ENCODE data around the gene AUNIP. TPM values are rescaled to one million over a fixed set of nuclear protein-coding genes. Genes with fewer than 3 reads are reported as not detected.
A peak's percentile ranks its signal among the peaks of the same experiment; 100 is the strongest.

AUNIP gene
- total and polyA plus RNA-seq, 7 donors = 0.05 to 0.47 (median 0.13) TPM; not detected in 2

- WGBS, 3 donors = 66 to 75% (median 68%) methylated on average over 9 of the region's 9 CpGs
- no peak overlapping the region for H3K4me3 ChIP-seq
- no peaks in the 10 kb centered on the region for H3K27me3 ChIP-seq (ENCODE audit: insufficient read depth in 3 of 3, low read length in 2 of 3)
- no peak for TF ChIP-seq CTCF (IDR thresholded peaks at IDR 0.05)
- ATAC-seq (no peak), DNase-seq (peak in 1 of 2 donors; percentile 19)
- H3K9me3 ChIP-seq = no peaks in the 10 kb centered on the region
- H3K4me1 ChIP-seq = peaks cover 17% of the 10 kb centered on the region
- no peaks in the 10 kb centered on the region for H3K36me3 ChIP-seq (ENCODE audit: insufficient read depth in 1 of 2, low read depth in 1 of 2)
- intact Hi-C loops (cut with DNase I) = no loop called here
- H3K27ac ChIP-seq = no peak overlapping the region
Observed at GRCh38 chr1:25871704-25872494, 12.6 kb upstream of the AUNIP start.

- intact Hi-C loops (cut with DNase I) = no loop called here
- Histone ChIP-seq H3K9me3 (no peaks in the 10 kb centered on the region), H3K36me3 (ENCODE audit: insufficient read depth in 1 of 2, low read depth in 1 of 2) (no peaks in the 10 kb centered on the region), H3K4me1 (peaks cover 17% of the 10 kb centered on the region), H3K4me3 (no peak overlapping the region), H3K27ac (no peak overlapping the region), H3K27me3 (ENCODE audit: insufficient read depth in 3 of 3, low read length in 2 of 3) (no peaks in the 10 kb centered on the region)
- no peak for TF ChIP-seq CTCF (IDR thresholded peaks at IDR 0.05)
- 33 to 47% (median 34%) methylated on average over 5 of the region's 5 CpGs for WGBS, 3 donors
- DNase-seq = peak in 1 of 2 donors; percentile 19
- ATAC-seq = no peak
Observed at GRCh38 chr1:25871086-25871703, 11.9 kb upstream of the AUNIP start.

GRCh38 chr1:25870614-25871013 is 11.4 kb upstream of the AUNIP start:
- no peaks in the 10 kb centered on the region for H3K9me3 ChIP-seq
- no peak overlapping the region for H3K27ac ChIP-seq
- ATAC-seq = no peak
- no peak overlapping the region for H3K4me3 ChIP-seq
- H3K27me3 ChIP-seq (ENCODE audit: insufficient read depth in 3 of 3, low read length in 2 of 3) = no peaks in the 10 kb centered on the region
- no peak for DNase-seq
- H3K36me3 ChIP-seq (ENCODE audit: insufficient read depth in 1 of 2, low read depth in 1 of 2) = no peaks in the 10 kb centered on the region
- H3K4me1 ChIP-seq = peaks cover 13% of the 10 kb centered on the region
- intact Hi-C loops (cut with DNase I) = no loop called here
- TF ChIP-seq CTCF (IDR thresholded peaks at IDR 0.05) = no peak
- 85 to 88% (median 88%) methylated on average over 1 of the region's 1 CpG for WGBS, 3 donors

GRCh38 chr1:25869909-25870606 is 10.8 kb upstream of the AUNIP start:
- no peaks in the 10 kb centered on the region for H3K27me3 ChIP-seq (ENCODE audit: insufficient read depth in 3 of 3, low read length in 2 of 3)
- WGBS, 3 donors = 78 to 90% (median 79%) methylated on average over 6 of the region's 6 CpGs
- H3K4me3 ChIP-seq = no peak overlapping the region
- intact Hi-C loops (cut with DNase I) = no loop called here
- no peaks in the 10 kb centered on the region for H3K9me3 ChIP-seq
- no peak overlapping the region for H3K27ac ChIP-seq
- DNase-seq = peak in 1 of 2 donors; percentile 26
- no peaks in the 10 kb centered on the region for H3K36me3 ChIP-seq (ENCODE audit: insufficient read depth in 1 of 2, low read depth in 1 of 2)
- TF ChIP-seq CTCF (IDR thresholded peaks at IDR 0.05) = no peak
- no peak for ATAC-seq
- peaks cover 13% of the 10 kb centered on the region for H3K4me1 ChIP-seq
